Stimulated activated CD4-positive, alpha-beta T cell treated with anti-CD3 and anti-CD28 coated beads, Interleukin-2, amount 100 ng/mL, for 4 hours (primary cell): ENCODE data around the gene DAB2.
"Not testable (repeated sequence)": the region's sequence is repeated elsewhere in the genome, so short reads cannot be mapped to it uniquely, and the experiment has no call there.

Source experiments
- DNase-seq: peaks from one replicate; pipeline ENCODE4 v3.0.0-alpha.2; 2020; ENCODE audit warnings: low read depth

The DAB2 gene

DNA sequence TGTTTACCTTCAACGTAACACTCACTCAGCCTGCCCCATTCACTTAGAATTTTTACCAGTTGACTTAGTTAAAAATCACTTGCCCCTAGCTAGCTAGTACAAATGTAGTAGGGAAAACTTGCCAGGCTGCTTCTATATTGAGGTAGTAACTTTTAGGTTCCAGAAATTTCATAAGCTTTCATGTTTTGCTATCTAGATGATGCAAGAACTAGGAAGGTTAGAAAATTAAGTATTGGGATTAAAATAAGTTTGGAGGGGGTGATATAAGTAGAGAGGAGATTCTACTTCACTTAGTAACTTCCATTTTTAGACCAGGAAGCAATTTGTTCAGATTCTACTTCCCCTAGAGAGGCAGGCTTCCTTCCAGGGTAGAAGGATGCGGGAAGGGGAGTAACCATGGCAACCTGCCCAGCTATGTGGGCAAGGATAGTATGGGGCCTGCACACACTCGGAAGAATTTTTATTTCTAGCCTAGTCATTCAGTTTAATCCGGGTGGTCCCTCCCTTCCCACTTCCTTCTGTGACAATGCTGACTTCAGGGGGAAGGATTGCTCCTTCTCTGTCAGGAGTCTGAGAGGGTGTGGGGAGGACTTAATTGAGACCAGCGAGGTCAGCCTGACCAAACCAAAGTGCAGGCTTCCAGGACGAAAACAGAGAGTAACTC is 4.2 kb downstream of the DAB2 start:
- DNase-seq, result no peak

DNA sequence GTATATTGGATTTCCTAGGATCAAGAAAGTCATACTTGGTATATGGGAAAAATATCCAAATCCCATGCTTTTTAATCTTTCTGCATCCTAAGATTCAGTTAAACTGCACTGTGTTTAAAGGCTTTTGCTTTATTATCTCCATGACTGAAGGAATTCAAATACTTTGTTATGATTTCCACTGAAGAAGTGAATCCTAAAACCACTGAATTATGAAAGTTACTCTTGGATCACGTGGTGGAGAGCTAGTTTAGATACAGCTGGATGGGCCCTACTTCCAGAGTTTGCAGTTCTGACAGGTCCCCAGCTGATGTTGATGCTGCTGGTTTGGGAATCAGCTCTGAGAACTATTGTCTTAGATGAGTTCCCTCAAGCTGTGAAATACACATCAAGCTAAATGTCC is 5.0 kb downstream of the DAB2 start:
- DNase-seq, result no peak

- no peak for DNase-seq
Measured at GRCh38 chr5:39417979-39418378, 6.8 kb downstream of the DAB2 start.

DNA sequence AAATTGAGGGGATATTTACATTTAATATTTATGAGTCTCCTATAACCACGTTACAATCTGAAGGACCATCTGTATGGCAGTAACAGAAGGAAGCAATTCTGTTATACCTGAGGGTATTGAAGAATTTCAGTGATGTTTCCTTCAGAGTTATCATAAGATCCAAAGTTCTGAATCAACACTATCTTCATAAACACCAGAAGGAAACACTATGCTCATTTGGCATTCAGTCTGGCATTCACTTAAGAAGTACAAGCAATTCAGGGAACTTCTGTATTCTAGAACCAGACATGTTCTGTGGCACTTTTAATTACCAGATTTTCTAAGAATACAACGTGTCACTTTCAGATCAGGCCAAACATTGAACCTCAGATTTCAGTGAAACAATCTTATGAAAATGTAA is 9.6 kb downstream of the DAB2 start:
- no peak for DNase-seq

DNA sequence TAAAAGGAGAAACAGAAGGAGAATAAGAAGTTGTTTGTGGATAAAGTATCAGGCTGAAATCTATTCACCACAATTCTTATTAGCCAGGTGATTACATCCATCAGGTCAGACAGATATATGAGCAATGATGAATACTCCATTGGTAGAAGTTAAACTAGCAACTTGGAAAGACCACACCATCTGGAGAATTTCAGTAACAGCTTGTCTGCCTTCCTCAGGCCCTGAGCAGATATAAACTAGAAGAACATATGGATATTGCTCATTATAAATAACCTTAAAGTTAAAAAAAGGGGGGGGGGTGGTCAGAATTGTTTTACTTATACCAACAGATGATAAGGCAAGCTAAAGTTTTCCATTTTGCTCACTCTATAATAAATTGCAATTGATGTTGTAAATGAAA is 10.4 kb downstream of the DAB2 start:
- DNase-seq, result no peak

DNA sequence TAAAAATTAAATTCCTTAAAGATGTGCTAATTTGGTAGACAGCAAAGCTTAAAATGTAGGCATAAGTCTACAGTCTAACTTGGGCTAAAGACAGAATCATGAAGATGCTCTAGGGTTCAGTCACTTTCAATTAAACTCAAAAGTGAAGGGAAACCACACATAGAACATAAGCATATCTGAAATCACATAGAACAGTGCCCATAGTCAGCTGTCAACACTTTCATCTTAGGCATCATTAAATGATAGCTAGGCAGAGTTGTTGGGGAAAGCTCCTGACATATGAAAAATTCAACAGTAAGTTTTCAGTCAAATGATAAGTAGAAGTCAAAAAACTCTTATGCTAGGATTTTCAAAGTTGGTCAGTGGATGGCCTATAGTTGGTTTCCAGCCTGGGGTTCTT is 11.0 kb downstream of the DAB2 start:
- no peak for DNase-seq

- no peak for DNase-seq
Measured at GRCh38 chr5:39412721-39413394, 11.9 kb downstream of the DAB2 start.

GRCh38 chr5:39411985-39412384 is 12.8 kb downstream of the DAB2 start:
- DNase-seq, result no peak

- DNase-seq, result no peak
Measured at GRCh38 chr5:39411061-39411460, 13.7 kb downstream of the DAB2 start.

DNA sequence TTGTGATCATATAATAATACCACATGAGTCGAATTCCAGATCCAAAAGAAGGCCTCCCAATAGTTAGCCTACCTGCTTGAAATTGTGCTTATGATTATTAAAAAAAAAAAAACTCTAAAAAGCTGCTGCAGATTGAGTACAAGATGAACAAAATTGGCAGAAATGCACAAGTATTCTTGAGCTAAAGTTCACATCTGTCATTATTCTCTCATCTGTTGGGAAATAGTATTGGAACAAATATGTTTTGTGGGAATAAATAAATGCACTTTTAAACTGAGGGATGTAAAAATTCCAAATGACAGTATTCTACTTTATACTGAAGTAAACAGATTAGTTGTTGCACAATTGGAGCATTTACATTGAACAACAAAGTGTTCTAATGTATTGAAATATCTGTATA is 15.7 kb downstream of the DAB2 start:
- DNase-seq, result no peak

- no peak for DNase-seq
Measured at GRCh38 chr5:39405083-39405843, 19.5 kb downstream of the DAB2 start.

DNA sequence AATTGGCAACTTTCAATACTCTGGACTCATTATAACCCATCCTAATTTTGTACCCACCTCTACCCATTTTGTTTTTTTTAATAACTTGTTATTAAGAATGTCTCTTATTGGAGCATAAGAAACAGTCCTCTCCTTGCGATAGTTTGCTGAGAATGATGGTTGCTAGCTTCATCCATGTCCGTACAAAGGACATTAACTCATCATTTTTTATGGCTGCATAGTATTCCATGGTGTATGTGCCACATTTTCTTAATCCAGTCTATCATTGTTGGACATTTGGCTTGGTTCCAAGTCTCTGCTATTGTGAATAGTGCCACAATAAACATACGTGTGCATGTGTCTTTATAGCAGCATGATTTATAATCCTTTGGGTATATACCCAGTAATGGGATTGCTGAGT is 21.0 kb downstream of the DAB2 start:
- DNase-seq, result not testable (repeated sequence)

GRCh38 chr5:39402140-39402539 is 22.6 kb downstream of the DAB2 start:
- not testable (repeated sequence) for DNase-seq

DNA sequence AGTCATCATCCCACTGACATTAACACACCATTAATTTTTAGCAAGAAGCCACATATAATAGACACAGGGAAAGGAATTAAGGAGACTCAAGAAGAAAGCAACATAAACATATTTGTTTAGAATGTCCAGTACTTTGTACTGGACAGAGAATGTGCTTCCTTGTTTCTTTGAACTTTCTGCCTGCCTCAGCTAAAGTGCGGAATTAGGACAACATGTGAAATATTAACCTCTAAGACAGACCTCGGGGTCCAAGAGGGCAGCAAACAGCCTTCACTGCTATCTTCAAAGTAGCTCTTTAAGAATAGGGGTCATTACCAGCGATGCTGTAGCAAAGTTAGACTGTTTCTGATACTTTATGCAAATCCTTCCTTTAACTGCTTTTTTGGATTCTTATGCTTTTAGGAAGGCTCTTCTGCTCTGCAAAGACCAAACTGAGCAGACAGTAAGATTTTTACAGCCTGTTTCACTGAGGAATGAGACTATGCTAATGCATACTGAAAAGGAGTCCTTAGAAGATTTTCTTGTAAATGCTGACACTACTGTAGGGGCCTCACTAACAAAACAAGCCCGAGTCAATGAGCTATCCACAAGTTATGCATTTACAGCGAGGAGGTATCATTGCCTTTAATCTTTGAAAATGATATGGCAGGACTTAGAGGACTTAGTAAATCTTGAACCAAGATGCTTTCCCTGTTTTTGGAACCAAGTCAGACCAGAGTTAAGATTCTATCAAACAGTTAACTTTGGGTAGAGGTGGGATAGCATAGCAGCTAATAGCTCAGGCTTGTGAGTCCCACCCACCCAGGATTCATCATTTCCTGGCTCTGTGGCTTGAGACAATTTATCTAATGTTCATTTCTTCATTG is 23.8 kb downstream of the DAB2 start:
- DNase-seq, result no peak

DNA sequence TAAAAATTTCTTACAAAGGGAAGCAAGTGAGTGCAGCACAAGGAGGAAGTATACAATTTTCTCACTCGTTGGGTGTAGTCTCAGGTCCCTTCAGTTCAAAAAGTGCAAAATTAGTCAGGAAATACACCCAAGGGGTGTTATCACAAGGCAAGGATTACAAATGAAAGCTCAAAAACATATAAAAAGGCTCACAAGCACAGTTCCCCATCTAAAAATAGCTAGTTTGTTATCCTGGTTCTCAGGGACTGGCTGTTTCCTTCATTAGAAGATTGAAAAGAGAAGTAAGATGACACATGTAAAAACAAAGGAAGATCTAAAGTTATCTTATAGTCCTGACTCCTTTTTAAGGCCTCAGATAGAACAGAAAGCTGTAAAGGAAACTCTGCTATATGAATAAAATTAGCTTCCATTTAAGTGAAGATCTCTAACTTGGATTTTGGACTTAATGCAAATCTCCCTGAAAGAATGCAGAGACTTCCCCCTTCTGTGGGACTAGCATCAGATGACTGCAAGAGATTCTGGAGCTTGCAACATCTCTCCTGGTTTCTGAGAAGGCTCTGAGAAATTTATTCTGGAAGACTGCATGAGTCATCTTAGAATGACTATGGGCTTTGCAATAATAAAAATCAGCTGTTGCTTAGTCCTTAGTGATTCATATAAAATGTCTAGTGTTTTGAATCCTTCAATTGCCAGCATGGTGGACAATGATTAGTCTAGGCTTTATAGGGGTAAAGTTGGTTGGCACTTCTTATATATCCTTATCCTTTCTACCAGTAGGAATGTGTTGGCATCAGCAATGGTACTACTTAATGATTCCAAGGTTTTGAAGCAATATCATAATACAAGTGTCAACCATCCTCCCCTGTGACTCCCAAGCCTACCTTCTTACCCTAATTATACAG is 25.4 kb downstream of the DAB2 start:
- DNase-seq, result no peak

GRCh38 chr5:39396843-39397242 is 27.9 kb downstream of the DAB2 start:
- DNase-seq, result no peak

DNA sequence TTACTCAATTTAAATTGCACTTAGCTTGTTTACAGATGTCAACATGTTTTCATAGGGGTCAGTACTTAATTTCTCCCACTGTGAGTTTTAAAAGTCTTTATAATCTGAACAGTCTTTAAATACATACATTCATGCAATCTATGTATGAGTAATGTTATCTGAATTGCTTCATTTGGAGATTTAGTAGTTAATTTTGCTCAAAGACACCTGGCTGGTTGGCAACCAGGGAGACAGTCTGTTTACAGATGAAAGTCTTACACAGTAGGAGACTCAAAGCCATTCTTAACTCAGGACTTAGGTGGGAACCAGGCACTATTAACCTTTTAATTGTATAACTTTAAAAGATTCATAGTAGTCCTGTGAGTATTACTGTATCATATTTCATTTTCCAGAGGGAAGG is 29.3 kb downstream of the DAB2 start:
- DNase-seq, result no peak

DNA sequence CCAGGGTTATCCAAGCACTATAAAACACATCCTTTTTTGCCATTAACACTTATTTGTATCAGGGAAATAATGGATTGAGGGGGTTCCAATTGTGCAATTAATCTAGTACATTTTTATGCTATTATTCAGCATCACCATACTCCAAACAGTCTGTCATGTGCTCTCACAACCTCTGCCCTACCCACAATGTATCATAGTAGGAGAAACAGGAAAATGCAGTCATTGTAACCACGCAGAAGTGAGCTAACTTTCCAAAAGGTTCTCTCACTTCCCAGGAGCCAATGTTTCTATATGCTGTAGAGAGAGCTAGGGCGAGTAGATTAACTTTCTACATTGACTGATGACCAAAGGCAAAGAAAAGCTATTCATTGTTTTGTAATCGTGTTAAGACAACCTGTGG is 29.8 kb downstream of the DAB2 start:
- no peak for DNase-seq

DNA sequence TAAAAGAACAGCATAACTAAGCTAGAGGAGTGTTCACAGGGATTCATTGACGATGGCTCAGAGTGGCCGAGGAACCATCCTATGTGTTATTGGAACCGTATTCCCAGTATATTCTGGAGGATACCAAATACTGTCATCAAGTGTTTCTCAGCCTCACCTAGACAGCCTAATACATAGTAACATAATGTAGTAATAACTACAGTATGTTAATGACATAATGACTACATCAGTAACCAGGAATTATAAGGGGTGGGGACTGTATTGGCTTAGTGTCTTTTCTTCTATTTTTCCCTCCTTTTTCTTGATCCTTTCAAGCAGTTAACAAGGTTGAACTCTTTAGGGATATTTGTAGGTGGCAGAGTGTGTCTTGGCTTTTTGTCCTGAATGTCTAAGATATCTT is 33.8 kb downstream of the DAB2 start:
- no peak for DNase-seq

DNA sequence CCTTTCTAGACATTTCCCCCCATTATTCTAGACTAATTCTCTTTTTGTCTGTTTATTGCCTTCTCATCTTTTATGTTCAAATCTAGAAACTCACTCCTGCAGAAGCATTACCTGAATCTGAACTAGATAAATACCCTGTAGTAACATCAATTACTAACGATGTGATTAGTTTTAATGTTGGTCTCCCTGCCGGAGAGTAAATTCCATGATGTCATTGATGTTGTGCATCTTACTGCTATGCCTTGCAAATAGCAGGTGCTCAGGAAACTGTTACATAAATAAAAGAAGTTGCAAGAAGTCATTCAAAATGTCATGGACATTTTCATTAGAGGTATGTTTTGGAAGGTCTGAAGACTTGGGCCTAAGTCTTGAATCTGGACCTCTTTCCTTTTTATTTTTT is 37.5 kb downstream of the DAB2 start:
- DNase-seq, result no peak

DNA sequence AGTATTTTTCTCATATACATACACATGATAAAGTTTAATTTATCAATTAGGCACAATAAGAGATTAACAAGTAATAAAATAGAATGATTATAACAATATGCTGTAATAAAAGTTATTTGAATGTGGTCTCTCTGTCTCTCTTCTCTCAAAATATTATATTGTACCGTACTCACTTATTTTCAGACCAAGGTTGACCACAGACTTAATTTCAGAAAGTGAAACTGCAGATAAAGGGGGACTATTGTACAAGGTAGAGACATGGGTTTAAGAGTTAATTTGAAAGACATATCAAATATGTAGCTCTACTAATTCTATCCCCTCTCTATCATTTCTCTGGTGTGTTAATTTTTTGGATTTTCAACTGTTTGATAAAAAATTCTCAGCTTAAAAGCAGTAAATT is 40.5 kb downstream of the DAB2 start:
- DNase-seq, result no peak
